ENCODE results near the gene CYP19A1.

Gene CYP19A1

DNA sequence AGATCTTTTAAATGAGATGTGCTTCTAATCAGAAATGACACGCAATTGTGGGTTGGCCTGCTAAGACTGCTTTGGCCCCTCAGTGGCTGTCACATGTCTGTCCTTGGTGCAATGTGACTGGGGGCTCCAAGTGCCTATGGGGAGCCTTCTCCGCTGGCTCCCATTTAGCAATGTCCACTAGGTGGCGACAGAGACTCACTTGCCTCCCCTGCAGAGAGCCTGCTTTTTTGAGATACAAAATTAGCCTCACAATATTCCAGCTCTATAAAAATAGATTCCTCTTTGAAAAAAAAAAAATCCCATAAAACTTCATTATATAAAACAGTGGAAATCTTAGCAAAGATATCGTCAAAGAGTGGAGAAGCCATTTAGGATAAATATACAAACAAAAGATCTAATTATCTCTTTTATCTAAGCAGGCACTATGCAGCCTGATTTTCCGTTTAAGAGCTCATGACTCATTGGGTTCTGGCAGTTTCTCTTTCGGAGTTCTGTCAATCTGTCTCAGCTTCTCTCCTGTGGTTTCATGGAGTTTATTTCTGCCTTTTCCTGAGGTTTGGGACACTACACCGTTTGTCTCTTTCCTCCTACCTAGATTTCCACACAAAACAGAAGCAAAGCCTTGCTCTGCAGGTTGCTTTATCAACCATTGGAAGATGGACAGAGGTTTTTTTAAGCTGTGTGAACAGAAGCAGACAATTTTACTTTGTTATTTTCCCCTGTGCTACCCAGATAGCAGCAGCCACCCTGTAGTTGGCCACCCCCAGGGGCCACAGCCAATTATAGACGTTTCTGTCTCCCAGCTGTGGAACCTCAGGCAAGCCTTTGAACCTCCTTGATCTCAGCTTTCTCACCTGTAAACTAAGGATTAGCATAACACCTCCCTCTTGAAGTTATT is 175.3 kb downstream of the CYP19A1 start:
- DNase-seq (ENCODE audit: low read depth in 2 of 2), result peak; percentile 77 to 82
- H3K4me3 ChIP-seq (replicated peaks in 1 of 2; ENCODE audit: low read depth in 2 of 2, low read length in 2 of 2), result peak overlapping the region; percentile 22 to 32
- TF ChIP-seq, protein P1, sequence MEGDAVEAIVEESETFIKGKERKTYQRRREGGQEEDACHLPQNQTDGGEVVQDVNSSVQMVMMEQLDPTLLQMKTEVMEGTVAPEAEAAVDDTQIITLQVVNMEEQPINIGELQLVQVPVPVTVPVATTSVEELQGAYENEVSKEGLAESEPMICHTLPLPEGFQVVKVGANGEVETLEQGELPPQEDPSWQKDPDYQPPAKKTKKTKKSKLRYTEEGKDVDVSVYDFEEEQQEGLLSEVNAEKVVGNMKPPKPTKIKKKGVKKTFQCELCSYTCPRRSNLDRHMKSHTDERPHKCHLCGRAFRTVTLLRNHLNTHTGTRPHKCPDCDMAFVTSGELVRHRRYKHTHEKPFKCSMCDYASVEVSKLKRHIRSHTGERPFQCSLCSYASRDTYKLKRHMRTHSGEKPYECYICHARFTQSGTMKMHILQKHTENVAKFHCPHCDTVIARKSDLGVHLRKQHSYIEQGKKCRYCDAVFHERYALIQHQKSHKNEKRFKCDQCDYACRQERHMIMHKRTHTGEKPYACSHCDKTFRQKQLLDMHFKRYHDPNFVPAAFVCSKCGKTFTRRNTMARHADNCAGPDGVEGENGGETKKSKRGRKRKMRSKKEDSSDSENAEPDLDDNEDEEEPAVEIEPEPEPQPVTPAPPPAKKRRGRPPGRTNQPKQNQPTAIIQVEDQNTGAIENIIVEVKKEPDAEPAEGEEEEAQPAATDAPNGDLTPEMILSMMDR (IDR thresholded peaks at IDR 0.05; ENCODE audit: low read depth, low read length), result peak; percentile 97

DNA sequence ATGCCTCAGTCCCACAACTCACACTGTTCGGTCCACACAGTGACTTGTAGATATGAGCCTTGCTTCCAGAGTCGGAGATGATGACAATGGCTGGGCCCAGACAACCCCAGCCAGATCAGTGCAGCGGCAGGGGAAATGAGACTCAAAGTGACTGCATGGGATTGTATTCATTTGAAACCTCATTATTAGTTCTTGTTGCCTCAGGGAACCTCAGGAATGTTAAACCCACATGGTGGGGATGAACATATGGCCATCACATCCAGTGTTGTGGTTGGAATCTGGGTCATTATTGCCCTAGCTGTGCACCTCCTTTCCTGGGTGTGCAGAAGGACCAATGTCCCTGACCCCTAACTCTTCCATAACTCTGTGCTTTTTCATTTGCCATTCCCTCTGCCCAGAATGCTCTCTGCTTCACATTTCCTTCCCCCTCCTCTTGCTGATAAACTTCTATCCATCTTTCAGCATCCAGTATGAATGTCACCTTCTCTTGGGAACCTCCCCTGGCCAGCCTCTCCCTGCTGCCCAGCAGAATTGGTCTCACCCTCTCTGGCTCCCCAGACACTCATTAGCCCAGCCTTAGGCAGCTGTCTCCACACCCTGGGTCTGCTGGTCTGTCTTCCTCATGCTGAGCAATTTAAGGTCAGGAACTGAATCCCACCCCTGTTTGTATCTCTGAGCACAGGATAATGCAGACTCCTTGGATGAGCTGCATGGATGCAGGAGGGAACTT is 176.7 kb downstream of the CYP19A1 start:
- no peak for DNase-seq (ENCODE audit: low read depth in 2 of 2)
- TF ChIP-seq, protein P1 (IDR thresholded peaks at IDR 0.05; ENCODE audit: low read depth, low read length), result no peak
- no peak overlapping the region for H3K4me3 ChIP-seq (replicated peaks in 1 of 2; ENCODE audit: low read depth in 2 of 2, low read length in 2 of 2)

DNA sequence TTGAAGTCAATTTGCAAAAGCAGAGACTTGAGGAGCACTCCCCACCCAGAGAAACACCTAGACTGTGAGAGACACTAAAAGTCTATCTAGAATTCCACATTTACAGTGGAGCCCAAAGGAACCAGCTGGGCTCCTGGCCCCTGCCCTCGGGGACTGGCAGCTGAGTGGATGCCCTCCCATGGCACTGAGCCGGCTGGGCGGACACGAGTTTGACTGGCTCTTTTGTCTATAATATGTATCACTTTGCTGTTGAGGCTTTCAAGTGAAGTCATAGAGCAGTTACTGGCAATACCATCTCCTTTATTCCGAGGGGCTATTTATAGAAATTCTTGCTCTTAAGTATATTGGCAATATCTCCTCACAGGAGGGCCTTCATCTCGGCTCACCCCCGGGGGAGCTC is 177.9 kb downstream of the CYP19A1 start:
- TF ChIP-seq, protein P1 (IDR thresholded peaks at IDR 0.05; ENCODE audit: low read depth, low read length), result no peak
- no peak for DNase-seq (ENCODE audit: low read depth in 2 of 2)

More for the DNA sequence above, 177.9 kb downstream of the CYP19A1 start:
- no peak overlapping the region for H3K4me3 ChIP-seq (replicated peaks in 1 of 2; ENCODE audit: low read depth in 2 of 2, low read length in 2 of 2)

Measured in cardiac fibroblast (primary cell).